ENCODE measurements around the gene PPP1R1B.

The PPP1R1B gene

GRCh38 chr17:39667945-39668924 lies 41.5 kb downstream of the PPP1R1B start, which contains the start of gene PNMT:
Gene PNMT, plus strand, starts transcription at chr17:39668453. Its CDS starts 23 bp downstream, at chr17:39668476.
- peak; percentile 51 for DNase-seq (ENCODE audit: low read depth)

GRCh38 chr17:39669897-39670735 lies 43.4 kb downstream of the PPP1R1B start:
- DNase-seq (ENCODE audit: low read depth) = no peak

GRCh38 chr17:39670746-39671145 lies 44.0 kb downstream of the PPP1R1B start:
- DNase-seq (ENCODE audit: low read depth) = no peak

- peak; percentile 44 for DNase-seq (ENCODE audit: low read depth)
These were observed 45.1 kb downstream of the PPP1R1B start for GRCh38 chr17:39671651-39672521.

GRCh38 chr17:39672522-39673334 lies 46.0 kb downstream of the PPP1R1B start:
- DNase-seq (ENCODE audit: low read depth) = no peak

- no peak for DNase-seq (ENCODE audit: low read depth)
These were observed 46.8 kb downstream of the PPP1R1B start for GRCh38 chr17:39673335-39674081.

GRCh38 chr17:39674179-39674578 lies 47.4 kb downstream of the PPP1R1B start:
- DNase-seq (ENCODE audit: low read depth) = no peak

- no peak for DNase-seq (ENCODE audit: low read depth)
These were observed 48.1 kb downstream of the PPP1R1B start for GRCh38 chr17:39674702-39675389.

GRCh38 chr17:39675390-39676082 lies 48.8 kb downstream of the PPP1R1B start:
- no peak for DNase-seq (ENCODE audit: low read depth)

- DNase-seq (ENCODE audit: low read depth) = peak; percentile 62
These were observed 49.6 kb downstream of the PPP1R1B start for GRCh38 chr17:39676198-39676819.

- no peak for DNase-seq (ENCODE audit: low read depth)
These were observed 50.3 kb downstream of the PPP1R1B start for GRCh38 chr17:39677072-39677471.

- peak; percentile 75 for DNase-seq (ENCODE audit: low read depth)
These were observed 51.0 kb downstream of the PPP1R1B start for GRCh38 chr17:39677542-39678339.

- DNase-seq (ENCODE audit: low read depth) = no peak
These were observed 51.8 kb downstream of the PPP1R1B start for GRCh38 chr17:39678340-39679116.

- DNase-seq (ENCODE audit: low read depth) = no peak
These were observed 52.9 kb downstream of the PPP1R1B start for GRCh38 chr17:39679521-39680192.

GRCh38 chr17:39683295-39683939 lies 56.7 kb downstream of the PPP1R1B start:
- no peak for DNase-seq (ENCODE audit: low read depth)
